Esophagus squamous epithelium (tissue), 4 donors: ENCODE results near the gene LBX2.

Source experiments
- POLR2A ChIP-seq, 4 donors: fragments of 450-650 bp; IDR thresholded peaks; one replicate each; pipeline ENCODE4 v1.6.1; 2017; ENCODE audit warnings: antibody characterized with exemption in 4 of 4, mild to moderate bottlenecking in 4 of 4, moderate library complexity in 3 of 4
- TF ChIP-seq, protein P1 (sequence below), 6 experiments: fragments of 450-650 bp in 4 of 6; fragments of 200-600 bp in 2 of 6; sonication (generic) in 2 of 6; IDR thresholded peaks; one replicate each; pipeline ENCODE4 v1.5.1; 2016 to 2019; ENCODE audit warnings: antibody characterized with exemption in 6 of 6, mild to moderate bottlenecking in 4 of 6, moderate library complexity in 4 of 6

DNA sequence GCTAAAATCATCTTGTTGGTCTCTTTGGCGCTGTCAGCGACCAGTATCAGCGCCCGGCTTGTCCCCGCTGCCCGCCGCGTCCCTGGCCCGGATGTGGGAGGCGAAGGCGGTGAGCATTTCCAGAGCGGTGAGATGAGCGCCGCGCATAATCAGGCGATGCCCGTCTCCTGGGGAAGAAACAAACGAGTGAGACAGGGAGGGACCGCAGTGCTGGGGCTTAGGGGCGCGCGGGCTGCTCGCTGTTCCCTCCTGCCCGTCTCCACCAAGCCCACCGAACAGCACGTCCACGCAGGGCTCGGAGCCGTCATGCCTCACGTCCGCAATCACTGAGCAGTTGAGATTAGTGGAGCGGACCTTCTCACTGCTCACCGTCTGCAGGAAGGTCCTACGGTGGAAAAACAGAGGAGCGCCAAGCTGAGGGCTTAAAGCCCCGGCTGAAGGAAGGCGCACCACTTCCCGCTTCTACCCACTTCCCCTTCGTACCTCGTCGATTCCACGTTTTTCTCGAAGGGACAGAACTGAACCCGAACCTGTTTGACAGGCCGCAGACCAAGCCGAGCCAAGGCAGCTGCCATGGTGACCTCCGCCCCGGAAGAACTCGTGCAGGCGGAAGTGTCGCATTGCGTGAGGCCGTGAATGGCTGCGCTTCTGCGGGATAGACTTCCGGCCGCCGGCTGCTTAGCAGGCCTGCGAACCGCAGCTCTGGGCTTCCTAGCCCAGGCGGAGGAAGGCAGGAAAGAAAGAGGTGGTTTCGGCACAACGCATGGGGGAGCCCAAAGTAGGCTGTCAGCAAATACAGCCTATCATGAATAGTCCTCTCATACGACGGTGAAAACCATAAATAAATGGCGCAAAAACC is 27.1 kb downstream of the LBX2 start, which contains the start of gene MRPL53:
- TF ChIP-seq, protein P1, sequence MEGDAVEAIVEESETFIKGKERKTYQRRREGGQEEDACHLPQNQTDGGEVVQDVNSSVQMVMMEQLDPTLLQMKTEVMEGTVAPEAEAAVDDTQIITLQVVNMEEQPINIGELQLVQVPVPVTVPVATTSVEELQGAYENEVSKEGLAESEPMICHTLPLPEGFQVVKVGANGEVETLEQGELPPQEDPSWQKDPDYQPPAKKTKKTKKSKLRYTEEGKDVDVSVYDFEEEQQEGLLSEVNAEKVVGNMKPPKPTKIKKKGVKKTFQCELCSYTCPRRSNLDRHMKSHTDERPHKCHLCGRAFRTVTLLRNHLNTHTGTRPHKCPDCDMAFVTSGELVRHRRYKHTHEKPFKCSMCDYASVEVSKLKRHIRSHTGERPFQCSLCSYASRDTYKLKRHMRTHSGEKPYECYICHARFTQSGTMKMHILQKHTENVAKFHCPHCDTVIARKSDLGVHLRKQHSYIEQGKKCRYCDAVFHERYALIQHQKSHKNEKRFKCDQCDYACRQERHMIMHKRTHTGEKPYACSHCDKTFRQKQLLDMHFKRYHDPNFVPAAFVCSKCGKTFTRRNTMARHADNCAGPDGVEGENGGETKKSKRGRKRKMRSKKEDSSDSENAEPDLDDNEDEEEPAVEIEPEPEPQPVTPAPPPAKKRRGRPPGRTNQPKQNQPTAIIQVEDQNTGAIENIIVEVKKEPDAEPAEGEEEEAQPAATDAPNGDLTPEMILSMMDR (IDR thresholded peaks at IDR 0.05): peak in 1 of 6 experiments; percentile 17
- peak in 3 of 4 donors; percentile 28 to 78 (median 62) for TF ChIP-seq POLR2A (IDR thresholded peaks at IDR 0.05)
